ENCODE data around the gene C1orf226.

The C1orf226 gene, protein sequence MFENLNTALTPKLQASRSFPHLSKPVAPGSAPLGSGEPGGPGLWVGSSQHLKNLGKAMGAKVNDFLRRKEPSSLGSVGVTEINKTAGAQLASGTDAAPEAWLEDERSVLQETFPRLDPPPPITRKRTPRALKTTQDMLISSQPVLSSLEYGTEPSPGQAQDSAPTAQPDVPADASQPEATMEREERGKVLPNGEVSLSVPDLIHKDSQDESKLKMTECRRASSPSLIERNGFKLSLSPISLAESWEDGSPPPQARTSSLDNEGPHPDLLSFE

DNA sequence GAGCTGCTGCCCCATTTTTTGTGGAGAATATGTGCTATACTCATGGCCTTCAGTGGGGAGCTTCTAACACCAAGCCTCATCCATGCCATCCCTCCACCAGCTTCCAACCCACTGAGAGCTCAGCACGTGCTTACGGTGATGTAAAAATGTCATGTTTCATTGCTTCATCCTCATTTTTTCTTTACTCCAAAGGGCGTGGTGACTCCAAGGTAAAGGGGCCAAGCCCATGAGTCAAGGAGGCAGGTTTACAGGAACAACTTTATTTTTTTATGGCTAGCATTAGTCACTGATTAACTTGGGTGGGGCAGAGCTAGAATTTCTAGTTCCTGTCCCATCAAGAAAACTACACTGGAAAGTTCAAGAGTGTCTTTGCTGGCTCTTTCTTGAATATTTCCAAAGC, at the start of gene C1orf226:
C1orf226 (plus strand) TSS at position 346 of the 400 bp plus-strand sequence. CDS start 174 bp downstream, outside the sequence.
- no peak for DNase-seq

DNA sequence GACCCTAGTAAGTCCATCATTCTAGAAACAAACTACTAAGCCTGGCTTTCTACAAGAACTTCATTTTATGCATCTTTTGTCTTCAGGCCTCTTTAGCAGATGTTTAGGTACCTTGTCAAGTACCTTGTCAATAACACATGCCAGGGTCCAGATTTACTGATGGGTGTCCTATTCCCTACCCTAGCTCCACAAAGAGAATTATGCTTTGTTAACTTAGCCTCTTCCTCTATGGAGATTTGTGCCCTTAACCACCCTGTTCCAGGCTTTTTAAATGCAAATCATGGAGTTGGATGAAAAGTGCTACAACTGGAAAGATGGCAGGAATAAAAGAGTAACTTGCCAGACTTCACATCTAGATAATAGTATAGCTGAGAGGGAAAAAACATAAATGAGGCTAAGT, 47.5 kb upstream of the C1orf226 start:
- DNase-seq = no peak

DNA sequence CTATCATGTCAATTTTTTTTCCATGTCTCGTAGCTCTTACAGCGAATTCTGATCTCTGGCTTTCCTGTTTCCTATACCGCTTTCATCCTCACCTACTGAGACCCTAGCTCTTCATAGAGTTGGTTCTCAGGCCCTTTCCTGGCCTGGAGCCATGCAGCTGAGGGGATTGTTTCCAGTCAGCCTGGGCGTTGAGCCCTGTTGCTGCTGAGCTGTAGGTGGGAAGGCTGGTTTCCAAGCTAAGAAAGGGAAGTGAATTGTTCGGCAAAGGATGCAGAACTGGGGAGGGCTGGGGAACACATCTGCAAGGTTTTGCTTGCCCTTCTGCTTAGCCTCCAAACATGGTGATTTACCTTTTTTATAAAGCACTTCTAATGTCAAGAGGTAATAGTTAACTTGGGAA, 46.4 kb upstream of the C1orf226 start:
- peak; percentile 34 to 46 for DNase-seq

DNA sequence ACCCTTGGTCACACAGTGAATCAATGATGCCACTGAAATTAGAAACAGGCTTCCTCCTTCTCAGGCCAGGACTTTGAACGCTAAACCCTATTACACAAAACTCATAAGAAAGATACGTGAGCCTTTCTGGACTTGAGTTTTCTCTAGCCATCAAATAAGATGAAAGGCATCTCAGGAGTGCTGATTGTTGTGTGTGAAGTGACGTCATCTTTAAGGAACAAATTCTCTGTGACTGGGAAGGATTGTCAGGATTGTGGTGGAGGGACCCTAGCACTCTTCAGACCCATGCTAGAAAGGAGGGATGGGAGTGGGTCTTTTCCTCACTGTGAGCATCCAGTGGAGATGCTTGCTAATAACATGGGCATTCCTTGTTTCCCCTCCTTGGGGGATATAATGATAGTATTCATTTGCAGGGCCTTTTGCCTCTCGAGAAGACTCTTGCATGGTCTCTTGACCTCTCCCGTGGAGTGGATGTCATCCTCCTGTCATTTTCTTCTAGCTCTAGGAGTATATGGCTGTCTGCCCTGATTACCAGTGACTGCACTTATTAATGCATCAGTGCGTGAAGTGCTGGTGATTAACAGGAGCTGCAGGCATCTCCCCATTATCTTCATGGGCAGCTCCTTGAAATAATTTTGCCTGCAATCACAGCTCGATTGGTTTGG, 44.8 kb upstream of the C1orf226 start:
- DNase-seq = no peak

DNA sequence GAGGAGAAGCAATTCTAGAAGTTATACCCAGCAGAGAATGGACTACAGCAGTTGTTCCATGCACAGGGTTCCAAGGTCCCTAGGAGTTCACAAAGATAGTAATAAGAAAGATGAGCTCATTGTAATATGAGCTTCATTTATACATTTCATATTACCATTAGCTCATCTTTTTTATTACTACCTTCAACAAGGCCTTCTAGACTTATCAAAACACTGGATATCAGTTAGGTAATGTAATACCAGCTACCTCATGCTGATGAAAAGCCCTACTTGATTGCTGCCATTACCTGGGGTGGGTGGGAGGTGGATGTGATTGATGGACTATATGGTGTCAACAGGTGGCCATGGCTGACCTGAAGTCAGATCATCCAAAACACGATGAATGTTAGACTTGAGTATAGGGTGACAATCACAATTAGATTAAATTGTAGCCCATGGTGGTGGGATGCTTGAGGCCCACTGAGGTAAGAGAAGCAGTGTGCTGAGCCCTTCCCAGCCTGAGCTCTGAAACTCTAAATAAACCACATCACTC, 39.0 kb upstream of the C1orf226 start:
- no peak for DNase-seq

DNA sequence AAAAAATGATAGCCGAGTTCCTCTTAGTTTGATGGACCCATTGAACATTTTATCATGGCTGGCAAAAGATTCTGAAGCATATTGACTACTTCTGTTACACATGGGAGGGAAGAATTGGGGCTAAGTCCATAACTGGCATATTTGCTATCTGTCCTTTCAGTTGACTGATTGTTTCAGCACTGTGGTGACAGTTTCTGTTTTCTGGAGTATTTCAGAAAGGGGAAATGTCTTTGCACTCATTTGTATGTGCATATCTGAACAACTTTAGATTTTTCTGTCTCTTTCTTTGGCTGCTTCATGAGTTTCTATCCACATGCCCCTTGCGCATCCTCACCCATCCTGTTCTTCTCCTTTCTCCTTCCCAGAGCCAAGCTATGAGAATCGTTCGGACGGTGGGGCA, 38.1 kb upstream of the C1orf226 start:
- no peak for DNase-seq

DNA sequence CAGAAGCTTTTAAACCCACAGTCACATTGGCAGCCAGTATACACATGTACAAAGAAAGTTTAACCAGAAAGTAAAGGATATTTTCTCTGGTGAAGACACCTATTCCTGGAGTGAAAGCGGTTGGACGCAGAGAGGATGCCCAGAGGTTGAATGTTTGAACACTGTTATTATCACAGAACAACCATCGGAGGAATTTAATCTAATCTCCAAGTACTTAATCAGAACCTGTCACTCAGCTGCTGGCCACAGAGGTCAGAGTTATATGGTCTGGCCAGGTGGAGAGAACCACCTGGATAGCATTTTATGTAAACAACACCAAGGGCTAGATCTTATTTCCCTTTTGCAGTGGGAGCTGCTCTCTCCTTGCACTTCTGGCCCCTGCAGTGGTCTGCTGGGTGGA, 34.2 kb upstream of the C1orf226 start:
- no peak for DNase-seq

DNA sequence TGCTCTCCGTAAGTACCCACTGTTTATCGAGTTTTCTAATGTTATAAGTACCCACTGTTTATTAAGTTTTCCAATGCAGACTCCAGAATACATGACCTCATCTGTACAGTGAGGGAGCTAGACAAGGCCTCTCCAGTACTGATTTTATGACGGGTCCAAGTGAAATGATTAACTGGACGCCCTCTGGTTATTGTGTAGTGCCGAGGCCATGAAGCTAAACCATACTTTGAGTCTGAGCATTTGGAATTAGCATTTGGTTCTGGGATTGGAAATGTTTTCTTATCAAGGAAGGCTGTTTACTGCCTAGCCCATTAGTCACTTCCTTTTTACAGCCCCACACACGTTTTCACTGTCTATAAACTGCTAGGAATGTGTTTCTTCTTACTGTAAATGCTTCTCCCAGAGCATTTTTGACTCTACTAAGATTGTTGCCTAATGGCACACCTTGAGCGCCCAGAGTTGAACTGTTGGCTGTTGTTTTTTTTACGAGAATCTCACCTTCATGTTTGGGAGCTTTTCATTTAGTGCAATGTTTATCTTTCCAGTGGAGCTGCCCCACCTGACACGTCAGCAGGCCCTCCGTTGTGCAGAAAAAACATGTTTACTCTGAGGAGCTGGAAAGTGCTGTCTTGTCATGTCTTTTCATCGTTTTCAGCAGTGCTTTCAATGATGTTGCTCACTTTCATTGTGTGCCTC, 31.7 kb upstream of the C1orf226 start:
- no peak for DNase-seq

DNA sequence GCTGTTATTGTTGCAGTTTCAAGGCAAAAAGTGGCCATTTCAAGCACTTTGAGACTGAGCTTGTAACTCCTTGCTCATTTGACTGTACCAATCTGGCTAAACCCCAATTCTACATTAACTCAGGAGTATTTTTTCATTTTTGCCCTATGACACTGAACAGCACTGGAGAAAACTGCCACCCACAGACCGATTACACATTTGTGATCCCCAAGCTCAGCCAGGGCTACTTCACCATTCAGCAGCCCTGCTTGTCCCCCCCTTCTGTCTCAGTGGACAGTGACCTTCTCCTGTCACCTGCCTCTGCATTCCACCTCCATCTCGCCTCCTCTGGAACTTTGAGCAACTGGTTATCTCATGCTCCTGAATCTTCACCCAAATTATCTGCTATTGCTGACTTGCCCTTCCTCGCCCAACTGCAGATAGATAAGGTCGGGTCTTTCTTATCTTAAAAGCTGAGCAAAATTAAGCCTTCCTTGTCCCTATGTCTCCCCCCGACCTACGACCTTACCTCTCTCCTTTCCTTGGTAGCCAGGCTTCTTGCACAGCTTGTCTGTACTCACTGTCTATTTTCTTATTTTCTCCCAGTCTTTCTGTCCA, 30.2 kb upstream of the C1orf226 start:
- DNase-seq = peak in 1 of 2 donors; percentile 48

DNA sequence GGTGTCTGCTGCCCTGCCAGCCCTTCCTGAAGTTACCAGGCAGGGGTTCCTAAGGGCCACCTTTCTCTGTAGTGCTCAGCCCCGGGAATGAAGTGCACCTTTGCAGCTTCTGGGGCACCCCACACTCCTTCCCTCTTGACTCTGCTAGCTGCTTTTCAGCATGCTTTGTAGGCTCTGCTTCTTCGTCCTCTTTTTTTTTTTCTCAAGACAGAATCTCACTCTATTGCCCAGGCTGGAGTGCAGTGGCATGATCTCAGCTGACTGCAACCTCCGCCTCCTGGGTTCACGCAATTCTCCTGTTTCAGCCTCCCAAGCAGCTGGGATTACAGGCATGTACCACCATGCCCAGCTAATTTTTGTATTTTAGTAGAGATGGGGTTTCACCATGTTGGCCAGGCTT, 29.7 kb upstream of the C1orf226 start:
- DNase-seq = peak; percentile 32 to 53

DNA sequence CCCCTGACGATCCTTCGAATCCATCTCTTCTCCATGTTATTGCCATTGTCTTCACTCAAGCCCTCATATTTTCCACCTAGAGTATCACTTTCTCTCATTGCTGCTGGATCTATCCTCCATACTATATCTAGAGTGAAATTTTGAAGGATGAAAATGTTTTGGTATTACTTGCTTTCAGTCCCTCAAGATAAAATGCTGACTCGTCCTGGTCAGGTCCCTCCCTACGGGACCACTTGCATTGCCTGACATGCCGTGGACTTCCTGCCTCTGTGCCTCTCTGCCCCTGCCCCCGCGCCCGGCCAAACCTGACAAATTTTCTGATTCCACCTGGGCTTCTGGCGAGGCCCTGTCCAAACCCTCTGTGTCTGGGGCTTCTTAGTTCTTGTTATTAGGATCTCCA, 28.4 kb upstream of the C1orf226 start:
- DNase-seq = no peak

DNA sequence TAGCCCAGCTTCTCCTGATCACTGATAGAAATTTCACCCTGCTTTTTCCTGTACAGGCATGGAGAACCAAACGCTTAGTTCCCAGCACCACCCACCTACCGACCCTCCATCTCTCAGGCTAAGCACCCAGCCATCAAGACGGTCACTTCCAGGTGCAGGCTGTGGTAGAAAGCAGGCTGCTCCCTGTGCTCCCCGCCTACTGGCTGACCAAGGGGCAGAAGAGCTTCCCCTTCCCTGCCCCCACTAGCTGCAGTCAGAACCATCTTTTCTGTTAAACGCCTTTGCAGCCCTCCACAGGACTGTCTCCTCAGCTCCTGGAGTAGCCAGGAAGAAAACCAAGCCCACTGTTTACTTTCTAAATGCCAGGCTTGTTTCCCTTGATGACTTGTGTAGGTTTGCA, 27.8 kb upstream of the C1orf226 start:
- no peak for DNase-seq

DNA sequence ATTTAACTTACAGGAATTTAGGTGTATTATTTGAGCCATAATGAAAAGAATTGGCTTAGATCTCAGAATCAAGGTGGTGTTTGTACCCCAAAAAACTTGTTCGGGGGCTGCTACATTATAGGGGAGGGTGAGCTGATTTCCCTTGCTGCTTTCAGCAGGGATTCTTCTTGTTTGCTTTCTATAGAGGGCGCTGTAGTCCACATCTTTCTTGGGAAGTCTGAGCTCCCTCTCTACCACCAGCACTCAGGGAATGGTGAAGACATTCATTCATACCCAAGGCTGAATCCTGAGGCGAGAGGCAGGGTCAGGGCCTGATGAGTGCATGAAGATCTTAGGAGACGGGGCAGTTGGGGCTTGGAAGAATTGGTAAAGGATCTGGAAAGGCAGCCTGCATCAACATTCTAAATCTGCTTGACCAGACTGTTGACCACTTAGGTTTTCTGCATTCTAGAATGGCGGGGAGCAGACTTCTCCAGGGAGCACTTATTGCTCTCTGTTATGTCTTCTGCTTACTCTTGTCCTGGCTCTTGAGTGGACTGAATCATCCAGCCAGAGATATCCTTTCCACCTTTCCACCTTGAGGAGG, 23.8 kb upstream of the C1orf226 start:
- DNase-seq = peak in 1 of 2 donors; percentile 58

DNA sequence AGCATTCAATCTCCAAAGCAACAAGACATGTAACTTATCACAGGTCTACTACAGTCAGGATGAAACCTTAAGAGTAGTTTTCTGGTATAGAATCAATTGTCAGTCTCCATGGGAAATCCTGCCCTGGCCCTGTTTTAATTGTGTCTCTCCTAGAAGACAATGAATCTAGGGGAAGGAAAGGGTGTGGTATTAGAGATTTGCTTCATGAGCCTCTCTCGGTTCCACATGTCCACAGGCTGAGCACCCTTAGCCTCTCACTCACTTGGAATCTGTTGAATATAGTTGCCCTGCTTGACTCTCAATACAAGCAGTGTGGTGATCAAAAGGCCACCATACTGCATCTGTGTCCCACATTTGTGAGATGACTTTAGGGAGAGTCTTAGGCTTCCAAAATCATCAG, 22.6 kb upstream of the C1orf226 start:
- no peak for DNase-seq

DNA sequence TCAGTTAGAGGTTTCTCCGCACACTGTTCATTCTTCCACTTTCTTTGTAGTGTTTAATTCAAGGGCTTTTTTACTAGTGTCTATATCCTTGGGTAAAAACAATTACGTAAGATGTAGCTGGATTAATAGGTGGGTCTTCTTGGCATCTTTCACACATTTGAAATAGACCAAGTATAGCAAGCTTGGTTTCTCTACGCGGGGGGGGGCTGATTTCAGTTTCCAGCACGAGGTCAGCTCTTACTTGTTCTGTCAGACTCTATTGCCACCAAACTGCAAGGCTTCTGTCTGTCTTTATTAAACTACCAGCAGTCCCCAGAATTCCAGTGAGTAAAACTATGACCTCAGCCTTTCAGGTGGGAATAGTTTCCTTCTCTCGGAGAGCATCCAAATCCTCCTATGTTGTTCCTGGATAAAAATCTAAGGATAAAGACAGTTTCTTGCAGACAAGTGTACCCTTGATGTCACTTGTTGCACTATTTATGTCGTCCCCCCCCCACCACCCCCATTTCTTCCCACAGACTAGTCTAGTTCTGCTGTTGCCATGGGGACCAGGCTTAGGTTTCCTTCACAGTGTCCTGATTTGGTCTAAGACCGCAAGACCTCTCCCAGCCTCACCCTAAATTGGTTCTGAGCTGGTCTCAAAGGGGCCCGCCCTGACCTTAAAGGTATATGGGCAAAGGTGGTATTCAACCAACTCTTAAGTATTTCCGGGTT, 21.8 kb upstream of the C1orf226 start:
- no peak for DNase-seq

DNA sequence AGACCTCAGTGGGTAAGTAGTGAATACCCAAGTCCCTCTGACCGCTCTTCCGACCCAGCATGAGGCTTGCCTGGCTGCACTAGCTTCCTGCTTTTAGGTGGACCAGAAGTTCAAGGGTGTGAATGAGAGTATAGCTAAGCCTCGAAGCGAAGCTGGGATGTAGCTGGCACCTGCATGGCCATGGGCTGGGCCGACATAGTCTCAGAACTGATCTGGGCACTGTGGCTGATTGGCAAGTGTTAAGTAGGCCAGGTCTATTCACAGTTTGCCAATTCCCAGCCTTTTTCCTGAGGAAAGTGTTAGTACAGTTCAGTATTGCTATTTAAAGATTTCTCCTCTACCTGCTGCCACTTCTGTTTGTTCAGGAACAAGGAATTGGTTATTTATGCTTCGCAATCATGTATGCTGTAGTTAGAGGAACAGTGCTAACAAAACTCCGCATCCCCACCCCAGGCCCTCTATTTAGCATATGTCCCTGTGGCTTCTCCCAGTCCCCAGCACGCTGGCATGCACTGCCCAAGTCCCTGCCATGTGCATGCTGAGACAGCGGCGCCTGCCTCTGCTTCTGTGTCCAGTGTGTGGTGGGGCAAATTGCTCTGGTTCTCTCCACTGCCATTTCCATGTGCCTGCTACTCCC, 21.2 kb upstream of the C1orf226 start:
- no peak for DNase-seq

DNA sequence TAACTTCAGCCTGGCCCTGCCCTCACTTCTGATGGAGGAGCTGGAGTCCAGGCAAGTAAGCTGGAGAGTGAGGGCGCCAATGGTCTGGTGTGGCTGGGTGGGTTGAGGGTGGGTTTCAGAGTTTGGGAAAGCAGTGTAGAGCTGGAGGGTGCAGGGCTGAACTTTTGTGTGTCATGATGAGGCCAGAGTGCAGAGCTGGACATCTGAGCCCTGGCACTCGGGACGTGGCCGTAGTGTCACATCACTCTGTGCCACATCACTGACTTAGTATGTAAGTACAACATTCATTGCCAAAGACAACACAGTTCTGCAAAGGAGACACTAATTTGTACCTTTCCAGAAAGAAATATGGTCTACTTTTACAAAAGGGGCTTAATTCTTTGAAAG, 20.7 kb upstream of the C1orf226 start:
- no peak for DNase-seq

DNA sequence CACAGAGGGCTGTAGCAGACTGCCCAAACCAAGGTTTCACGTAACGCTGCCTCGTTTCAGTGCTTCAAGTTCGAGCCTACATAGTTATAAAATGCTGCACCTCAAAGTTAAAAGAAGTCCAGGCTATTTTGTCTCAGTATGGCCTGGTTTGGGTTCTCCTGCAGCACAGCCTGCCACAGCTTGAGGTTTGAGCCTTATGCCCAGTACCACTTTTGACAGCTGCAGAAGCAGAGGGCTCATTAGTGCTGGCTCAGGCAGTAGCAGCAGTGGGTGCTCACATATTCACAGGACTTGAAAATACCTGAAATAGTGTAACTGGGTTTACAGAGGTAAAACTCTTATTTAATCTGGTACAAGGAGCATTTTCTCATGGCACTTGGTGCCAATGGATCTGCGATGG, 20.2 kb upstream of the C1orf226 start:
- DNase-seq = no peak

DNA sequence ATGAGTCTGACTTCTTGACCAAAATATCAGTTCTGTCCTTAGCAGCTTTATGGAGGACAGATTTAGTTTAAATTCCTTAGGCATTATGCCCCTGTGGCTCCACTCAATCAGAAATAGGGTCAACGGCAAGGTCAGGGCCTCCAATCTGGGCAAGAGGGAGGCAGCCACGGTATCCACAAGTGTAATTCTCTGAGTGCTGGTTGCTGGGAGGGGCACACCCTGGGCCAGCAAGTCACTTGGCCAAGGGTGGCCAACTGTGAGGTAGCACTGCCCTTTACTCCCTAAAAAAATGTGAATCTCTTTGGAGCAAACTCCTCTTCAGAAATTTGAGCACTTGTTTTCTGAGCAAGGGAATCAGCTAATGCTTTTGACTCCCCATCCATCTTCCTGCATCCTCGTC, 17.7 kb upstream of the C1orf226 start:
- DNase-seq = no peak

DNA sequence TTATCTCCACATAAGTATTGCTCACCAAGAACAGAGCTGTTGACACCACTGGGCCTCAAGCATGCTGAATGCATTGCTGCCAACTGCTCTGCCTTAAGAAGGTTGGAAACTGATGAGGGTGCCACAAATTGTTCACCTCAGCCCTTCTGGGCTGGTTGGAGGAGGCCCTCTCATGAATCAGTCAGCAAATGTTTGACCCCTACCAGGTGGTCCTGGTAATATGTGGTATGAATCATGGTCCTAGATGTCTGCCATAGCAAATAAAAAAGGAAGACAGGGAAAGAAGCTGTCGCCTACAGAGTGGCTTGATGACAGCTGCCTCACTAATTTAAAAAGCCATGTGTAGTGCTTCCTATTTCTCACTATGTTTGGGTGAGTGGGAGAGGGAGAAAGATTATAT, 17.0 kb upstream of the C1orf226 start:
- DNase-seq = peak in 1 of 2 donors; percentile 15

DNA sequence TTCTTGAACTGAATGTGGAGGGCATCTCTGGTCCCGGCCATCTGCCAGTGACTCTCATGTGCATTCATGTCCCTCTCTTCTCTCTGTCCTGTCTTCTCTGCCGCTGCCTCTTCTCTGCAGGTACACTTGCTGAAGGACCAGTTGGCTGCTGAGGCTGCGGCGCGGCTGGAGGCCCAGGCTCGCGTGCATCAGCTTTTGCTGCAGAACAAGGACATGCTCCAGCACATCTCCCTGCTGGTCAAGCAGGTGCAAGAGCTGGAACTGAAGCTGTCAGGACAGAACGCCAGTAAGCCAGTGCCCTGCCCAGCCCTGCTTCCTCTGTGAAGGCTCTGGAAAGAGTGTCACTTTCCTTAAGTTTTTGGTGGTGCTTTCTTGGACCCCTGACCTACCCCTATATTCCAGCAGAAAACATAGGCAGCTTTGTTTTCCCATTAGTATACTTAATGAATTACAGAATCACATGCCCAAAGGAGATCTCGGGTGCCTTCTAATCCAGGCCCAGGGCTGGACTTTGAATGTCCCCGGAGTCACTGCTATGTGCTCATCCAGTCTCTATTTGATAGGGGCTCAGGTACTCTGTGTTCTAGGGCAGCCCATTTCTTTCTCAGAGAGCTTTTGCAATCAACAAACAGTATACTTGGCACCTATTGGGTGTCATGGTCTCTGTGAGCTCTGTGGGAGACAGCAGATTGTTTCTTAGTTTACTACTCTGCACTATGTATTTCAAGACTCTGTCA, 16.1 kb upstream of the C1orf226 start:
- DNase-seq = no peak

Data from inflammatory macrophage treated with lipopolysaccharide for 1 hour (primary cell).